ENCODE measurements around the gene IQCN. TPM values are rescaled to one million over a fixed set of nuclear protein-coding genes. Genes with fewer than 3 reads are reported as not detected.

IQCN gene
- total RNA-seq, 4 donors from 2014 or later: 4.8 to 49.7 (median 17.5) TPM

GRCh38 chr19:18279266-18279515 lies 4.9 kb upstream of the IQCN start:
- H3K36me3 ChIP-seq: peaks cover 0 to 7% (median 3%) of the 10 kb centered on the region in 4 donors
- H3K4me3 ChIP-seq: peak overlapping the region; percentile 32 to 100 (median 85)
- peaks cover 42 to 68% (median 57%) of the 10 kb centered on the region in 4 donors for H3K4me1 ChIP-seq
- in situ Hi-C loops (cut with MboI; ENCODE audit: low pct_ligation_motif_present in 1 of 4, low pct_unique_long_range_greater_than_20kb in 1 of 4, low sequenced_read_pairs in 3 of 4) (loop anchor here (5.0 to 10.0 kb wide), 3 partner anchors 43 to 128 kb away; partner anchors contain the start of gene LSM4 (in 4 of the 4)), intact Hi-C loops (cut with DNase I; ENCODE audit: low total_unique reads) (loop anchor here (5.0 kb wide), 1 partner anchor 48 kb away; no protein-coding TSS in a partner anchor)
- WGBS, 2 donors (ENCODE audit: low coverage in 1 of 2): 0 to 2% methylated on average over 2 to 5 of the region's 5 CpGs
- H3K9me3 ChIP-seq: no peaks in the 10 kb centered on the region
- DNase-seq: no peak
- no peaks in the 10 kb centered on the region for H3K27me3 ChIP-seq
- no peak for TF ChIP-seq EP300 (IDR thresholded peaks at IDR 0.05; ENCODE audit: low read depth)
- TF ChIP-seq POLR2AphosphoS5 (IDR thresholded peaks at IDR 0.05): no peak
- TF ChIP-seq CTCF (IDR thresholded peaks at IDR 0.05): no peak
- TF ChIP-seq POLR2A (IDR thresholded peaks at IDR 0.05): no peak
- H3K27ac ChIP-seq: peak overlapping the region; percentile 97 to 100 (median 100)

- 53 to 74% methylated on average over 3 to 10 of the region's 10 CpGs for WGBS, 2 donors (ENCODE audit: low coverage in 1 of 2)
- H3K36me3 ChIP-seq: peaks cover 0 to 7% (median 3%) of the 10 kb centered on the region in 4 donors
- no peaks in the 10 kb centered on the region for H3K9me3 ChIP-seq
- peaks cover 43 to 71% (median 62%) of the 10 kb centered on the region in 4 donors for H3K4me1 ChIP-seq
- peak overlapping the region; percentile 97 to 100 (median 100) for H3K27ac ChIP-seq
- DNase-seq: peak; percentile 55
- no peaks in the 10 kb centered on the region for H3K27me3 ChIP-seq
- TF ChIP-seq POLR2AphosphoS5 (IDR thresholded peaks at IDR 0.05) (peak in 2 of 3 donors; percentile 48 to 86), POLR2A (IDR thresholded peaks at IDR 0.05) (peak; percentile 5), EP300 (IDR thresholded peaks at IDR 0.05; ENCODE audit: low read depth) (no peak), CTCF (IDR thresholded peaks at IDR 0.05) (peak in 2 of 5 experiments; percentile 16 to 29)
- peak overlapping the region; percentile 32 to 100 (median 85) for H3K4me3 ChIP-seq
- intact Hi-C loops (cut with DNase I; ENCODE audit: low total_unique reads): loop anchor here (5.0 kb wide), 1 partner anchor 49 kb away; no protein-coding TSS in a partner anchor
- in situ Hi-C loops (cut with MboI; ENCODE audit: low pct_ligation_motif_present in 1 of 4, low pct_unique_long_range_greater_than_20kb in 1 of 4, low sequenced_read_pairs in 3 of 4): loop anchor here (5.0 to 10.0 kb wide), 3 partner anchors 44 to 129 kb away; partner anchors contain the start of gene LSM4 (in 4 of the 4)
These were observed 4.4 kb upstream of the IQCN start for GRCh38 chr19:18278521-18279265.

- WGBS, 2 donors (ENCODE audit: low coverage in 1 of 2): 22% methylated on average over 11 of the region's 13 CpGs; no CpG with 5 or more reads in 1 of the 2 donors
- Histone ChIP-seq H3K4me1 (peaks cover 29 to 65% (median 48%) of the 10 kb centered on the region in 4 donors), H3K9me3 (no peaks in the 10 kb centered on the region), H3K27me3 (no peaks in the 10 kb centered on the region), H3K27ac (peak overlapping the region; percentile 77 to 100 (median 90)), H3K36me3 (peaks cover 0 to 7% (median 3%) of the 10 kb centered on the region in 4 donors), H3K4me3 (peak overlapping the region in 1 of 4 donors; percentile 0)
- intact Hi-C loops (cut with DNase I; ENCODE audit: low total_unique reads): loop anchor here (5.0 kb wide), 1 partner anchor 52 kb away; no protein-coding TSS in a partner anchor
- TF ChIP-seq POLR2A (IDR thresholded peaks at IDR 0.05): peak; percentile 51
- TF ChIP-seq EP300 (IDR thresholded peaks at IDR 0.05; ENCODE audit: low read depth): peak; percentile 65
- peak; percentile 71 to 94 (median 89) for TF ChIP-seq POLR2AphosphoS5 (IDR thresholded peaks at IDR 0.05)
- peak in 3 of 5 experiments; percentile 9 to 44 (median 38) for TF ChIP-seq CTCF (IDR thresholded peaks at IDR 0.05)
- DNase-seq: peak; percentile 92
- in situ Hi-C loops (cut with MboI; ENCODE audit: low pct_ligation_motif_present in 1 of 4, low pct_unique_long_range_greater_than_20kb in 1 of 4, low sequenced_read_pairs in 3 of 4): loop anchor here (5.0 to 25.0 kb wide), 4 partner anchors 47 to 137 kb away; partner anchors contain the start of genes LSM4 (in 4 of the 4) and SSBP4 (in 1 of the 4)
These were observed 617 bp upstream of the IQCN start for GRCh38 chr19:18274781-18275356.

Measured in transverse colon (tissue), 4 donors.